Dermis microvascular lymphatic vessel endothelial cell (primary cell): ENCODE measurements around the gene PLEKHH3. TPM values are rescaled to one million over a fixed set of nuclear protein-coding genes. Genes with fewer than 3 reads are reported as not detected.

ENCODE experiments used
- DNase-seq, 2 donors: peaks; one replicate each; pipeline versions ENCODE4 v3.0.0 to v3.0.0-alpha.2; 2010; ENCODE audit warnings: low read depth in 2 of 2
- total RNA-seq: library from RNA; depleted of rRNA; stranded (reverse); fragments of >200 nt; gene quantifications from 2 replicates; pipeline ENCODE4 v1.2.1, GENCODE V29; 2014

Gene PLEKHH3
- total RNA-seq, 1 donor from 2014 or later, result 12.5 TPM

DNA sequence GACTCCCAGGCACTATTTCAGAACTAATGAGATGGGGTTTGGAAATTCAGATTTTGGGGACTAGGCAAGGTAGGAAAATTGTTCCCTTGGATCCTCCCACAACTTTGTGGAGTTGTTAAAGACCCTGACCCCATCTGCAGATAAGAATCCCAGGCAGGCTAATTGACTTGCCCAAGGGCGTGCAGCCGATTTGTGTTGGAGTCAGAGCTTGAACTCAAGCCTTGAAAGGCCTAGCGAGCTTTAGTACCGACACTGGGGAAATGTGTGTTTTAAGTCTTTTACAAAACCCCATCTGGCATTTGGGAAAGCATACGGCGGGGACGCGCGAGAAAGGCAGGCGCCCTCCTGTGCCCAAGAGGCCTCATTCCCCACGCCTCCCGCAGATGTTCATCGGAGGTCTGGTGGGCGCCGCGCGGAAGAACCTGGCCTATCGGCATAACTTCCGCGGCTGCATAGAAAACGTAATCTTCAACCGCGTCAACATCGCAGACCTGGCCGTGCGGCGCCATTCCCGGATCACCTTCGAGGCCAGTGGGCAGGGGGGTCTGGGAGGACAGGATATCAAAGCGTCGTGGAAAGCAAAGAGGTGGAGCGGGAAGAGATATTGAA, 9.8 kb upstream of the PLEKHH3 start:
- DNase-seq, result no peak

DNA sequence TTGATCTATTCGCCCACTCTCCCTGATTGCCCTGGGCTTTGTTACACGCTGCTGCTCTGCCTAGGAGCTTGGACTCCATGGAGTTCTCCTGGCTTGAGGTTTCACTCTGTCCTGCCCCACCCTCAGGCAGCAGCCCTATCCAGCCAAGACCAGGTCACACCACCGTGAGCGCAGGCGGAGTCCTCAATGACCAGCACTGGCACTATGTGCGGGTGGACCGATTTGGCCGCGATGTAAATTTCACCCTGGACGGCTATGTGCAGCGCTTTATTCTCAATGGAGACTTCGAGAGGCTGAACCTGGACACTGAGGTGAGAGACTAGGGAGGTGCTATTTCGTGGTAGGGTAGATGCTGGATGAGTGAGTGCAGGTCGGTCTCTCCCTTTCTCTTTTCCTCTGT, 9.0 kb upstream of the PLEKHH3 start:
- DNase-seq, result no peak

GRCh38 chr17:42684929-42685556, 8.2 kb upstream of the PLEKHH3 start:
- no peak for DNase-seq

- DNase-seq, result peak in 1 of 2 donors; percentile 39
These were observed 6.7 kb upstream of the PLEKHH3 start for GRCh38 chr17:42683407-42684034.

- DNase-seq, result peak in 1 of 2 donors; percentile 68
These were observed 6.1 kb upstream of the PLEKHH3 start for GRCh38 chr17:42682722-42683403.

- peak in 1 of 2 donors; percentile 70 for DNase-seq
These were observed 5.4 kb upstream of the PLEKHH3 start, which contains the start of gene CNTNAP1 for GRCh38 chr17:42681976-42682721. TSS of gene CNTNAP1 (plus strand) at chr17:42682531. CDS start at chr17:42682830, 299 bp downstream.

- no peak for DNase-seq
These were observed 3.6 kb upstream of the PLEKHH3 start for GRCh38 chr17:42680331-42680808.

DNA sequence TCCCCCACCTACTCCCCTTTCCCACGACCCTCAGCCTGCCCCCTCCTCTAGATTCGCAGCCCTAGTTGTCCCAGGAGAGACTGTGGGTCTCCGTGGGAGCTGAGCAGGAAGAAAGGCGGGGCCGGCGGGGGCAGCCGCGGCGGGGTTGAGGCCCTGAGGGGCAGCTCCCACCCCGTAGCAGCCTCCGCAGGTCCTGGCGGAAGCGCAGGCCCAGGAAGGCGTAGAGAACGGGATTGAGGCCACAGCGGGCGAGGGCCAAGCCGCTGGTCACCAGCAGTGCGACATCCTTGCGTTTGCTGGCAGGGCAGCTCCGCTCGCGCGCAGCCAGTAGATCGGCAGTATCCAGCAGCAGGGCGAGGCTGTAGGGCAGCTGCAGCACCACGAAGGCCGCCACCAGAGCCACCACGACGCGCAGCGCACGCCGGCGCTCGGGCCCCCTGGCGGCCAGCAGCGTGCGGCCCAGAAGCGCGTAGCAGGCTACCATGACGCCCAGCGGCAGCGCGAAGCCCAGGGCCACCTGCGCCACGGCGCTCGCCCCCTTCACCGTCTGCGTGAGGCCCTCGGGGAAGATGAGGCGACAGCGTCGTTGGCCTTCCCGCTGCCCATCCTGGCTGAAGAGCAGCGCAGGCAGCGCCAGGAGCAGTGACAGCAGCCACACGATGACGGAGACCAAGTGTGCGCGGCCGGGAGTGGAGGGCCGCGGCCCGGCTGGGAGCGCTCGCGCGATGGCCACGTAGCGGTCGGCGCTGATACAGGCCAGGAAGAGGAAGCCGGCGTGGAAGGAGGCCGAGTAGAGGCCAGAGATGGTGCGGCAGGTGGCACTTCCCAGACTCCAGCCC, 2.9 kb upstream of the PLEKHH3 start:
- DNase-seq, result peak; percentile 63 to 90

GRCh38 chr17:42678951-42679491, 2.2 kb upstream of the PLEKHH3 start:
- peak in 1 of 2 donors; percentile 50 for DNase-seq

DNA sequence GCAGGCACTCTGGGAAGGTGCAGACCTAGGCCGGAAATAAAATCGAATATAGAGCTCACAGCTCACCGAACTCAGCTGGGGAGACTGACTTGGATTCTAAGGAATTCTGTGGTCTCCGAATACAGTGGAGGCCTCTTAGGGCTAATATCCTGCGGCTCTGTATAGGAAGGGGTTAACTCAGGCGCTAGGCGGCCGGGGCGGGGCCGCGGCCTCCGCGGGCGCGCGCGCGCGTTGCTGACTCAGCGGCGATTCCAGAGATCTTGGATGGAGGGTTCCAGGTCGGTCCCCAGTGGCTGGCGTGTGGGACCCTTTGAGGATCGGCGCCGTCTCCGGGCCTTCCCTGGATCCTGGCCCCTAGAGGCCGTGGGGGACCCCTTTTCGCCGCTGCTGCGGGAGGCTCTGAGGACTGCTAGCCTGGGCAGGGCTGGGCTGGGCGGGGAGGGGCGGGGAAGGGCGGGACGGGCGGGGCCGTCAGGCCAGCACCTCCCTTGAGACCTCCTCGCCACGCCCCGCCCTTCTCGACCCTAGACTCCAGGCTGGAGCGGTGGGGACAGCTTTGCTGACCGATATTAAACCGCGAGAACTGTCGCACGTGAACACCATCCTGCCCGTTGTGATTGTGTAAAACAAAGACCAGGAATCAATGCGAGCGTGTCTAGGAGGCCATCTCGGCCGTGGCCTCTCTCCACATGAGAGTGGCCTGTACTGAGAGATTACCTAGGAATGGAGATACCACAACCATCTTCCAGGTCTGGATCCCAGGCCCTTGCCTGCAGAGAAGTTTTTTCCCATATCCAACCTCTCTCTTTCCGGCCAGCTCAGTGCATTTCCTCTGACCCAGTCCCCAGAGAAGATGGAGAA, 1.4 kb upstream of the PLEKHH3 start:
- DNase-seq, result peak; percentile 70 to 83

DNA sequence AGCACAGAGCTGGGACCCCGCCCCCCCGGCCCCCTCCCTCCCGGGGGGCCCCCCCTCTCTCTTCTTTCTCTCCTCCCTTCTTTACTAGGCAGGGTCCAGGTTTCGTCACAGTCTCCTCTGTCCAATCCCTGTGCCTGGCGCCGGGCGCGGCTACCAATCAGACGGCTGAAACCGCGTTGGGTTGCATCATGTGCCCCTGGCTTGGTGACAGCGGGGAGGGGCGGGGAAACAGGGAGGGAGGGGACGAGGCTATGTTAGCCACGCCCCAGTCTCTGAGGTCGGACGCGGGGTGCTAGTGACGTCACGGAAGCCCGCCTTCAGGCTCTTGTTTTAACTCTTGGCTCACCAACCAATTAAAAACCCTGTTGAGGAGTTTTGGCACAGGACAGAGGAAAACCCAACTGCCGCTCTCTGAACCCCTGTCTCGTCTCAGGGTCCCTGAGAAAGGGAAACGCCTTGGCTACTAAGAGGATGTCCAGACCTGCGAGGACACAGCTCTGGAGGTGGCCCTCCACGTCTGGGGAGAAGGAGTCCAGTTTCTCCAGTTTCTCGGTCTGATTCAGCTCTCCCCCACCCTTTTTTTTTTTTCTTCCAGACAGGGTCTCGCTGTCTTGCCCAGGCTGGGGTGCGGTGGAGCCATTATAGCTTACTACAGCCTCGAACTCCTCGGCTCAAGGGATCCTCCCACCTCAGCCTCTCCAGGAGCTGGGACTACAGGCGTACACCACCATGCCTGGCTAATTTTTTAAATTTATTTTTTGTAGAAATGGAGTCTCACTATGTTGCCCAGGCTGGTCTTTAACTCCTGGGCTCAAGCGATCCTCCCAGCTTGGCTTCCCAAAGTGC, 441 bp upstream of the PLEKHH3 start:
- DNase-seq, result peak; percentile 99 to 100

DNA sequence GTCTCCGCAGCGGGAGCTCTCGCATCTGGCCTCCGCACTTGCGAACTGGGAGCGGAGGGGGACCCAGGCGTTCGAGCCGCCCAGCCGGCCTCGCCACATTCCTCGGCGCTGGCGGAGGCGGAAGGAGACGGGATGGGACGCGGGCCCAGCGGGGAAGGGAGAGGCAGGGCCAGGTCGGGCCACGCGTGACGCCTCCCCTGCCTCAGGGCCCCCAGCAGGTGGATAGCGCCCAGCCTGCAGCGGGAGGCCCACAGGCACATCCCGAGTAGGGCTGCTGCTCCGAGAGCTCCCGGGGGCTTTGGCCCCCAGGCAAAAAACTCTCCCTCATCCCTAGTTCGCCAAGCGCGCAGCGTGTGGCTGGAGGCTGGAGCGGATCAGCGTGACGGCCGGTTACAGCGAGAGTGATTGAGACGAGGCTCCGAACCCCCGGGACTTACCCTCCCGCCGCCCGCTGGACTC, 800 bp downstream of the PLEKHH3 start:
- DNase-seq, result peak in 1 of 2 donors; percentile 59

DNA sequence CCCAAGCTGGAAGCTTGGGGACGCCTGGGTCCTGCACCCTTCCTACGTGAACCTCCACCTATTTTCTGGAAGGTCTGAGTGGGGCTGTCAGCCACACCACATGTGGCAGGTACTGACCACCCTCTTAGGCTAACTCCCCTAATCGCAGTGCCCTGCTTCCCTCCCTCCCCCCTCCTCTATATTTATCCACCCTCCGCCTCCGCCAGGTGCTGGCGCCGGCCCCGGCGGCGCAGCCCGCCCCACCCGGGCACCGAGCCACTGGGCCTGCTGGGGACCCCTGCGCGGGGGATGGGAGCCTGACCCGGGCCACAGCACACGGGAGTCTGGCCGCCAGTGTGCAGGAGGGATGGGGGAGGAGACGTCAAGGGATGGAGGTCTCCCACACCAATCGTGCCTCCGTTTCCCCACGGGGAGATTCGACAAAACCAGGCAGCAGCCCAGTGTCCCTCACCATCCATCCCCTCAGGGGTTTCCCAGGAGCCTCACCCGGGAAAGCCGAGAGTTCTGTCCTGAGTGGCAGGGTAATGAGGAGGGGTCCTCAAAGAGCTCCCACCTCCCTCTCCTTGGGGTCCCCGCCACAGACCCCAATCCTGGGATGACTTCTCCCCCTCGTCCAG, 1.3 kb downstream of the PLEKHH3 start:
- DNase-seq, result no peak

DNA sequence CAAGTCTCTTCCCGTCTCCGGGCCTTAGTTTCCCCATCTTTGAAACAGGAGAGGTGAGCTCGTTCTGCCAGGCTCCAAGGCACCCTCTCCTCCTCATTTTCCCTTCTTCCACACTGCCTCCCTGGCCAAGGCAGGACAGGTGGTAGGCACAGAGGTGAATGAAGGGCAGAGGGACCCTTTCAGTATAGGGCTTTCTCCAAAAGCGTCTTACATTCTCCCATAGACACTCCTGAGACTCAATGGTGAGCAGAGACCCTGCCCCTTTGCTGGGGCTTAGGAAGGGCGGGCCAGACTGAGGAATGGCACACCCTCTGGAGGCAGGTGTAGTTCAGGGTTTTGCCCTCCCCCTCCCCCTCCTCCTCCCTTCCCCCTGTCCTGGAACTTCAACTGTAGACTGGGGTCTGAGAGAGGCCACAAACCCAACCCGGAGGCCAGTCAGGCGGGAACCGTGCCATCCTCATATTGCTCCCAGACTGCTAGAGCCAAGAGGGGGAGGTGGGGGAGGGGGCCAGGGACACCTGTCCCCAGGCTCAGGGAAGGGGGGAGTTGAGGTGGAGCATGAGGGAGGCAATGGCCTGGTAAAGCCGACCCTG, 1.9 kb downstream of the PLEKHH3 start:
- no peak for DNase-seq

- peak in 1 of 2 donors; percentile 52 for DNase-seq
These were observed 2.7 kb downstream of the PLEKHH3 start for GRCh38 chr17:42673885-42674754.

- no peak for DNase-seq
These were observed 3.4 kb downstream of the PLEKHH3 start for GRCh38 chr17:42673266-42673884.
